DMS 273 treated with DMSO at 0.1 percent for 48 hours (cell line): ENCODE results near the gene RPRD1A.
"Not testable (repeated sequence)": the region's sequence is repeated elsewhere in the genome, so short reads cannot be mapped to it uniquely, and the experiment has no call there.

Source experiments
- DNase-seq: peaks from one replicate; lab custom pipeline; 2025; lab: John Stamatoyannopoulos, UW

The RPRD1A gene, protein sequence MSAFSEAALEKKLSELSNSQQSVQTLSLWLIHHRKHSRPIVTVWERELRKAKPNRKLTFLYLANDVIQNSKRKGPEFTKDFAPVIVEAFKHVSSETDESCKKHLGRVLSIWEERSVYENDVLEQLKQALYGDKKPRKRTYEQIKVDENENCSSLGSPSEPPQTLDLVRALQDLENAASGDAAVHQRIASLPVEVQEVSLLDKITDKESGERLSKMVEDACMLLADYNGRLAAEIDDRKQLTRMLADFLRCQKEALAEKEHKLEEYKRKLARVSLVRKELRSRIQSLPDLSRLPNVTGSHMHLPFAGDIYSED

GRCh38 chr18:36067055-36067957 lies at the start of gene RPRD1A:
Gene RPRD1A (minus strand): TSS chr18:36067559. CDS start chr18:36067404, 155 bp downstream.
- DNase-seq = peak; percentile 88

GRCh38 chr18:36116771-36117170 lies 49.4 kb upstream of the RPRD1A start:
- DNase-seq = not testable (repeated sequence)

GRCh38 chr18:36114738-36115137 lies 47.4 kb upstream of the RPRD1A start:
- DNase-seq = no peak

DNA sequence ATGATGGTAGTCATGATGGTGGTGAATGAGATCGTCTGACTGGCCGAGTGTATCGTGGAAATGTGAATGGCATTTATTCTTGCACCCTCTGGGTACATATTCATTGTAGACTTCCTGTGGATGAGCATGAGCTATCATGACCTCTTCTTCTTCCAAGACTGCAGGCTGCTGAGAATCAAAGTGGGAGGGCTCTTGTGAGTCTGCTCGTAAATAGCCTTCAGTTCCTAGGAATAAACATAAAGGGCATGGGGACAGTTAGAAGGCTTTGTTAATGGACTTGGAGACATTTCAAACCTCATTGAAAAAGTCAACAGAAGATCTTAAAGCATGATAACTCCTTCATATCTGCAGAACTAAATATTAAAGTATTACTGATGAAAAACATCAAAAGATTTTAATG lies 46.9 kb upstream of the RPRD1A start:
- no peak for DNase-seq

DNA sequence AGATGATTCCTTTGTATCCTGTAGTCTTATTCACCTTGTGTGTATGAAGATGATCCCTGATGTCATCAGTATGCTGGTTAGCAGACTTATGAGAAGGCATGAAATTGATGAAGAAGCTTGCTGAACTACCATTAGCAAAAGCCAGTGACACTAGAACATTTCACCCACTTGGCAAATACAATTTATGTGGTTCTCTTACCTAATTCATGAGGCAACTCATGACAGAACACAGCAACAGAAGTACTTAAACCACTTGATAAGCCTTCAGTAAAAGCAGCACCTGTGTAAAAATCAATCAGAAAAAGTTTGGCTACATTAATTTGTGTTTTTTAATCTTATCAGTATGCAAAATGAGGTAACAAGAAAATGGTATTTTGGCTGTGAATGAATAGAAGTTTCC lies 44.9 kb upstream of the RPRD1A start:
- DNase-seq = no peak

GRCh38 chr18:36109737-36110136 lies 42.4 kb upstream of the RPRD1A start:
- no peak for DNase-seq

DNA sequence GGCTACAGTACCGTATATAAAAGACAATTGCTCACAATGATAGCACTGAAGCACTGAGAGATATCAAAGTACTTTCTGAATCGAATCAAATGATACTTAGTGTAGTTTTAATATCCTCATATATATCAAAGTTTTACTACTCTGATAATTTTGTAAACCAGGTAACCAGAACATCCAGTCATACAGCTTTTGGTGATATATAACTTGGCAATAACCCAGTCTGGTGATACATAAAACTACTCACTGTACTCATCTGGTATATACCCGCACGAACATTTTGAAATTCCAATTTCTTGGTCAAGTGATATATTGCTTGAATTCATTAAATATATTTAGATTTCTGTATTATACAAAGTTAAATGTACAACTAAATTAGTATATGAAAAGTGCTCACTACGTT lies 41.2 kb upstream of the RPRD1A start:
- no peak for DNase-seq

- no peak for DNase-seq
These were observed 40.8 kb upstream of the RPRD1A start for GRCh38 chr18:36108196-36108595.

DNA sequence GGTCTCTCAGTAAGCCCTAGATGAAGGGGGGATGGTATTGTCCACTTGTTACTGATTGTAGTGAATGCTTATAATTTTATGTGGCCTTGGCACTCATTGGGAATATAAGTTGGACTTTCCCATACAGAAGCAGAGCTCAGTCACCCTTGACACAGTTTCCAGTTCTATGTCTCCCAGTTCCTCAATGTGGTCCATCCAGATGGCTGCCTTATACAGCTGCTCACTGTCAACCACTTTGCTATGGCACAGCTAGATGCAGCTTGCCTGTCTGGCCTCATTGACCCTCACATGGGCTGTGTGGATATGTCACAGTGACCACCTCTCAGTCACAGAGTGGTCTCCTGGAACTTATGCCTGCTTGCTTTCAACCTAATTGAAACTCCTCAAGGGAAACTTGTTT lies 40.1 kb upstream of the RPRD1A start:
- DNase-seq = no peak

DNA sequence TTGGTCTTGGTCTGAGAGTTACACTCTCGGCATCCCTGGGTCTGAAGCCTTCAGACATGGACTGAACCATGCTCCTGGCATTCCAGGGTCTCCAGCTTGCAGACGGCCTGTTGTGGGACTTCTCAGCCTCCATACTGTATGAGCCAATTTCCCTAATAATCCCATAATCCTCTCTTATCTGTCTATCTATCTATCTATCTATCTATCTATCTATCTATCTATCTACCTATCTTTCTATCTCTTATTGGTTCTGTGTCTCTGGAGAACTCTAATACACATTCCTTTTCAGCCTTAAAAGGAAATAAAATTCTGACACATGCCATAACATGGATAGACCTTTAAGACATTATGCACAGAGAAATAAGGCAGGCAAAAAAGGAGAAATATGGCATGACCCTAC lies 37.4 kb upstream of the RPRD1A start:
- DNase-seq = no peak

DNA sequence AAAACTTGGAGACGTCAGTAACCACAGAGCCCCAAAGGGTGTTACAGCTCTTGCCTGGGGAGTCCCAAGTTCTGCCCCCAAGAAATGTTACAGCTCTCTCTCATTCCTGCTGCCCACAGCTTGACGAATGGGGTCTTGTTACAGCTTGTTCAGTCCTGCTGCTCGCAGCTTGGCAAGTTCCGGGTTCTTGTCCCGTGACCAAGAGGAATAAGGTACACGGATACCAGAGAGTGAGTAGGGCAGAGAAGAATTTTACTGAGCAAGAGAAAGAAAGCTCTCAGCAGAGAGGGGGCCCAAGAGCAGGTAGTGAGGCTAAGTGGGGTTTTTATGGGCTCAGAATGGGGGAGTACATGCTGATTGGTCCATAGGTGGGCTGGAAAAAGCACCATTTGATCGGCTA lies 34.6 kb upstream of the RPRD1A start:
- no peak for DNase-seq

DNA sequence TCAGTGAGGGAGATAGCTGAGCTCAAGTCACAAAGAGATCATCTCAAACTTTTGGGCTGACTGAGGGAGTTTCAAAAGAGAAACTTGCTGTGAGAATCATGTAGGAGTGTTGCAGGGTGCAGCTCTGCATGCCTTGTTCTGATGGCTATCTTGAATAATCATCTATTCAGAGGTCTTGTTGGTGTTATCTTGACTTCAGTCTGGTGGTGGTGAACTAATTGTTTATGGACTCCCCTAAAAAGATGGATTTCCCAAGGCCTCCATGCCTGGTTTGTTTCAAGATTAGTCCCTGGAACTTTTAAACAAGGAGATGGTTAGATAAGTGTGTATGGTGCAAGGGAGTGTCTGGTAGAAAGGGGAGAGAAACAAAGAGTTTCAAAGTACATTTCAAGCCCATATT lies 32.0 kb upstream of the RPRD1A start:
- DNase-seq = no peak

- no peak for DNase-seq
These were observed 29.6 kb upstream of the RPRD1A start for GRCh38 chr18:36096955-36097354.

DNA sequence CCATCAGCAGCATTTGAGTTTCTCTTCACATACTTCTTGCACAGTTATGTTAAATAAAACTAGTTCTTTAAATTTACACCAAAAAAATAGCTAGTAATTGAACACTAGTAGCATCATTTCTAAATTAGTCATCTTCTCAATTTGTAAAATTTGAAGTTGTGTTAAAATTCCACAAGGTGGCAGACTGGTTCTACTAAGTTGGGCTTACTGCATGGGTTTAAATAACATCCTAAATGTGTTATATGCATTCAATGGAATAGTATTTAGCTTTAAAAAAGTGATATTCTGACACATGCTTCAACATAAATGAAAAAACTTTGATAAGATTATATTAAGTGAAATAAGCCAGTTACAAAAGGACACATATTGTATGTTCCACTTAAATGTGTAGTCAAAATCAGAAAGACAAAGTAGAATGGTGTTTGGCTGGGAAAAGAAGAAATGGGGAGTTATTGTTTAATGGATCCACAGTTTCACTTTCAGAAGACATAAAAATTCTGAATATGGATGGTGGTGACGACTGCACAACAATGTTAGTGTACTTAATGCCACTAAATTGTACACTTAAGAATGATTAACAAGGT lies 28.7 kb upstream of the RPRD1A start:
- peak; percentile 40 for DNase-seq

- no peak for DNase-seq
These were observed 27.1 kb upstream of the RPRD1A start for GRCh38 chr18:36094431-36094830.

GRCh38 chr18:36092116-36092515 lies 24.8 kb upstream of the RPRD1A start:
- not testable (repeated sequence) for DNase-seq

DNA sequence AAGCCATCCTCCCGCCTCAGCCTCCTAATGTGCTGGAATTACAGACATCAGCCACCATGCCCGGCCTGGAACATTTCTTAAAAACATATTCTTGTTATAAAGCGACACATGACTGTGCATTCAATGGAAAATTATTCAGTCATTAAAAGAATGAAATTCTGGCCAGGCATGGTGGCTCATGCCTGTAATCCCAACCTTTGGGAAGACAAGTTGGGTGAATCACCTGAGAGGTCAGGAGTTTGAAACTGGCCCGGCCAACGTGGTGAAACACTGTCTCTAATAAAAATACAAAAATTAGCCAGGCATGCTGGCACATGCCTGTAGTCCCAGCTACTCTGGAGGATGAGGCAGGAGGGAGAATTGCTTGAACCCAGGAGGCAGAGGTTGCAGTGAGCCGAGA lies 21.6 kb upstream of the RPRD1A start:
- DNase-seq = no peak

GRCh38 chr18:36088256-36088655 lies 20.9 kb upstream of the RPRD1A start:
- no peak for DNase-seq

- DNase-seq = no peak
These were observed 18.8 kb upstream of the RPRD1A start for GRCh38 chr18:36086186-36086585.

DNA sequence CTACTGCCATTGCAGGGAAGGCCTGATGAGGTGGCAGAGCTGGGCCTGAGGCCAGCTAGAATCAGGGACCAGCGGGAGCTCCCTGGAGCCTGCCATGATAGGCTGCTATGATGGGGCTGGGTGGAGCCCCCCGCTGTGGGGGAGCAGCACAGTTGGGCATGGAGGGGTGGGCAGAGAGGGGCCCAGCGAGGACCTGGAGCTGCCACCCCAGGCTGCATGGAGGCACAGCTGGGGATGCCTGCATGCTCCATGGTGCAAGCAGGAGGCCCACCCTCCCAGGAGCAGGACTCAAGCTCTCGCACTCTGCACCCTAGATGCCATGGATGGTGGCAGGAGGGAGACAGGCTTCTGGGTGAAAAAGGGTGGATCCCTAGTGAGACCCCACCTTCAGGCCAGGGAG lies 17.8 kb upstream of the RPRD1A start:
- no peak for DNase-seq

DNA sequence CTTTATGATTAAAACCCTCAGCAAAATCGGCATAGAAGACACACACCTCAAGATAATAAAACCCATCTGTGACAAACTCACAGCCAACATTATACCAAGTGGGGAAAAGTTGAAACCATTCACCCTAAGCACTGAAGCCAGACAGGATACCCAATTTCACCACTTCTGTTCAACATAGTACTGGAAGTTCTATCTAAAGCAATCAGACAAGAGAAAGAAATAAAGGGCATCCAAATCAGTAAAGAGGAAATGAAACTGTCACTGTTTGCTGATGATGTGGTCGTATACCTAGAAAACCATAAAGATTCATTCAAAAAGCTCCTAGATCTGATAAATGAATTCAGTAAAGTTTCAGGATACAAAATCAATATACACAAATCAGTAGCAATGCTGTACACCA lies 16.4 kb upstream of the RPRD1A start:
- DNase-seq = no peak

GRCh38 chr18:36081118-36081517 lies 13.8 kb upstream of the RPRD1A start:
- DNase-seq = not testable (repeated sequence)
